Measurements from ENCODE around the gene PCDHGB5.
"Not testable (repeated sequence)": the region's sequence is repeated elsewhere in the genome, so short reads cannot be mapped to it uniquely, and the experiment has no call there.

Gene PCDHGB5

GRCh38 chr5:141384471-141385267, 13.1 kb upstream of the PCDHGB5 start:
- Histone ChIP-seq H3K27me3 (ENCODE audit: insufficient read depth, low read length) (no peaks in the 10 kb centered on the region), H3K27ac (ENCODE audit: low read length) (no peak overlapping the region), H3K36me3 (ENCODE audit: insufficient read depth, low read depth, low read length) (no peaks in the 10 kb centered on the region), H3K4me3 (ENCODE audit: low read length) (no peak overlapping the region), H3K9ac (ENCODE audit: low read depth, low read length) (no peak overlapping the region), H3K4me1 (ENCODE audit: insufficient read depth, low read length) (no peaks in the 10 kb centered on the region), H3K9me3 (ENCODE audit: insufficient read depth, low read depth, low read length) (peaks cover 65% of the 10 kb centered on the region)

GRCh38 chr5:141387557-141388311, 10.0 kb upstream of the PCDHGB5 start, which contains the start of gene PCDHGB4:
TSS of gene PCDHGB4 (plus strand) at chr5:141387698. CDS start at chr5:141387885, 187 bp downstream.
- not testable (repeated sequence) for H3K36me3 ChIP-seq (ENCODE audit: insufficient read depth, low read depth, low read length); H3K27ac ChIP-seq (ENCODE audit: low read length); H3K27me3 ChIP-seq (ENCODE audit: insufficient read depth, low read length); H3K4me1 ChIP-seq (ENCODE audit: insufficient read depth, low read length); H3K9ac ChIP-seq (ENCODE audit: low read depth, low read length)
- Histone ChIP-seq H3K4me3 (ENCODE audit: low read length) (peak within 1 kb of the TSS; percentile 26; the same call in 1 of the 2 replicates), H3K9me3 (ENCODE audit: insufficient read depth, low read depth, low read length) (peaks cover 74% of the 10 kb centered on the region)

- Histone ChIP-seq H3K9me3 (ENCODE audit: insufficient read depth, low read depth, low read length) (peaks cover 74% of the 10 kb centered on the region), H3K36me3 (ENCODE audit: insufficient read depth, low read depth, low read length) (no peaks in the 10 kb centered on the region), H3K4me3 (ENCODE audit: low read length) (no peak overlapping the region; the same call in 1 of the 2 replicates), H3K27ac (ENCODE audit: low read length) (no peak overlapping the region), H3K27me3 (ENCODE audit: insufficient read depth, low read length) (no peaks in the 10 kb centered on the region), H3K9ac (ENCODE audit: low read depth, low read length) (no peak overlapping the region), H3K4me1 (ENCODE audit: insufficient read depth, low read length) (no peaks in the 10 kb centered on the region)
Measured at GRCh38 chr5:141388661-141389060, 9.1 kb upstream of the PCDHGB5 start.

GRCh38 chr5:141389153-141390042, 8.3 kb upstream of the PCDHGB5 start:
- Histone ChIP-seq H3K4me1 (ENCODE audit: insufficient read depth, low read length) (no peaks in the 10 kb centered on the region), H3K4me3 (ENCODE audit: low read length) (no peak overlapping the region), H3K9ac (ENCODE audit: low read depth, low read length) (no peak overlapping the region), H3K9me3 (ENCODE audit: insufficient read depth, low read depth, low read length) (peaks cover 74% of the 10 kb centered on the region), H3K27me3 (ENCODE audit: insufficient read depth, low read length) (no peaks in the 10 kb centered on the region), H3K27ac (ENCODE audit: low read length) (no peak overlapping the region), H3K36me3 (ENCODE audit: insufficient read depth, low read depth, low read length) (no peaks in the 10 kb centered on the region)

GRCh38 chr5:141392429-141393198, 5.1 kb upstream of the PCDHGB5 start, which contains the start of gene PCDHGA8:
TSS of gene PCDHGA8 (plus strand) at chr5:141392633. CDS start at chr5:141392814, 181 bp downstream.
- peaks cover 86% of the 10 kb centered on the region for H3K9me3 ChIP-seq (ENCODE audit: insufficient read depth, low read depth, low read length)
- no peak within 1 kb of the TSS for H3K9ac ChIP-seq (ENCODE audit: low read depth, low read length)
- no peaks in the 10 kb centered on the region for H3K36me3 ChIP-seq (ENCODE audit: insufficient read depth, low read depth, low read length)
- no peak within 1 kb of the TSS for H3K27ac ChIP-seq (ENCODE audit: low read length)
- no peaks in the 10 kb centered on the region for H3K4me1 ChIP-seq (ENCODE audit: insufficient read depth, low read length)
- no peaks in the 10 kb centered on the region for H3K27me3 ChIP-seq (ENCODE audit: insufficient read depth, low read length)
- H3K4me3 ChIP-seq (ENCODE audit: low read length) = no peak within 1 kb of the TSS; the same call in 1 of the 2 replicates

- H3K27ac ChIP-seq (ENCODE audit: low read length) = no peak overlapping the region
- H3K9me3 ChIP-seq (ENCODE audit: insufficient read depth, low read depth, low read length) = peaks cover 85% of the 10 kb centered on the region
- H3K36me3 ChIP-seq (ENCODE audit: insufficient read depth, low read depth, low read length) = no peaks in the 10 kb centered on the region
- H3K27me3 ChIP-seq (ENCODE audit: insufficient read depth, low read length) = no peaks in the 10 kb centered on the region
- H3K9ac ChIP-seq (ENCODE audit: low read depth, low read length) = no peak overlapping the region
- H3K4me3 ChIP-seq (ENCODE audit: low read length) = no peak overlapping the region; the same call in 1 of the 2 replicates
- H3K4me1 ChIP-seq (ENCODE audit: insufficient read depth, low read length) = no peaks in the 10 kb centered on the region
Measured at GRCh38 chr5:141393267-141393666, 4.5 kb upstream of the PCDHGB5 start.

GRCh38 chr5:141394401-141395187, 3.2 kb upstream of the PCDHGB5 start:
- not testable (repeated sequence) for H3K27ac ChIP-seq (ENCODE audit: low read length); H3K4me1 ChIP-seq (ENCODE audit: insufficient read depth, low read length); H3K4me3 ChIP-seq (ENCODE audit: low read length); H3K27me3 ChIP-seq (ENCODE audit: insufficient read depth, low read length); H3K36me3 ChIP-seq (ENCODE audit: insufficient read depth, low read depth, low read length); H3K9ac ChIP-seq (ENCODE audit: low read depth, low read length)
- H3K9me3 ChIP-seq (ENCODE audit: insufficient read depth, low read depth, low read length) = peaks cover 86% of the 10 kb centered on the region

- peaks cover 74% of the 10 kb centered on the region for H3K9me3 ChIP-seq (ENCODE audit: insufficient read depth, low read depth, low read length)
- no peak overlapping the region for H3K4me3 ChIP-seq (ENCODE audit: low read length)
- no peaks in the 10 kb centered on the region for H3K4me1 ChIP-seq (ENCODE audit: insufficient read depth, low read length)
- no peak overlapping the region for H3K9ac ChIP-seq (ENCODE audit: low read depth, low read length)
- H3K27me3 ChIP-seq (ENCODE audit: insufficient read depth, low read length) = no peaks in the 10 kb centered on the region
- no peaks in the 10 kb centered on the region for H3K36me3 ChIP-seq (ENCODE audit: insufficient read depth, low read depth, low read length)
- no peak overlapping the region for H3K27ac ChIP-seq (ENCODE audit: low read length)
Measured at GRCh38 chr5:141398608-141399007, 861 bp downstream of the PCDHGB5 start.

- peaks cover 65% of the 10 kb centered on the region for H3K9me3 ChIP-seq (ENCODE audit: insufficient read depth, low read depth, low read length)
- H3K4me3 ChIP-seq (ENCODE audit: low read length) = no peak overlapping the region
- H3K27ac ChIP-seq (ENCODE audit: low read length) = no peak overlapping the region
- no peaks in the 10 kb centered on the region for H3K36me3 ChIP-seq (ENCODE audit: insufficient read depth, low read depth, low read length)
- H3K9ac ChIP-seq (ENCODE audit: low read depth, low read length) = no peak overlapping the region
- H3K4me1 ChIP-seq (ENCODE audit: insufficient read depth, low read length) = no peaks in the 10 kb centered on the region
- no peaks in the 10 kb centered on the region for H3K27me3 ChIP-seq (ENCODE audit: insufficient read depth, low read length)
Measured at GRCh38 chr5:141399555-141400258, 2.0 kb downstream of the PCDHGB5 start.
